ENCODE results near the gene INPP4B.

GRCh38 chr4:142411993-142412392, 434.1 kb downstream of the INPP4B start:
- no peak for TF ChIP-seq CTCF (IDR thresholded peaks at IDR 0.05)
- TF ChIP-seq POLR2A (IDR thresholded peaks at IDR 0.05) = no peak

Data from Peyer's patch (tissue), 4 donors.